ENCODE results near the gene ITPKC. TPM values are rescaled to one million over a fixed set of nuclear protein-coding genes. Genes with fewer than 3 reads are reported as not detected.

ITPKC gene
- total RNA-seq, 1 donor from 2014 or later = 10.9 TPM

DNA sequence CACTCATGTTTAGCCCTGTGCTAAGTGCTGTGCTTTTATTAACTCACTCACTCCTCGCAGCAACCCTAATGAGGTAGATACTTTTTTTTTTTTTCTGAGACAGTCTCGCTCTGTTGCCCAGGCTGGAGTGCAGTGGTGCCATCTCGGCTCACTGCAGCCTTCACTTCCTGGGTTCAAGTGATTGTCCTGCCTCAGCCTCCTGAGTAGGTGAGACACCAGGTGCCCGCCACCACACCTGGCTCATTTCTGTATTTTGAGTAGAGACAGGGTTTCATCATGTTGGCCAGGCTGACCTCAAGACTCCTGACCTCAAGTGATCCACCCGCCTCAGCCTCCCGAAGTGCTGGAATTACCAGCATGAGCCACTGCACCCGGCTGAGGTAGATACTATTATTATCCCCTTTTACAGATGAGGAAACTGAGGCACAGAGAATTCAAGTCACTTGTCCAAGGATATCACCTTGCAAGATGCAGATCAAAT, 2.5 kb downstream of the ITPKC start:
- Mint-ChIP-seq H3K27me3 (ENCODE audit: unreplicated experiment) (no peaks in the 10 kb centered on the region), H3K4me1 (ENCODE audit: unreplicated experiment) (peaks cover 60% of the 10 kb centered on the region), H3K4me3 (ENCODE audit: unreplicated experiment) (peak overlapping the region; percentile 90), H3K27ac (ENCODE audit: unreplicated experiment) (peak overlapping the region; percentile 98), H3K36me3 (ENCODE audit: unreplicated experiment) (peaks cover 15% of the 10 kb centered on the region), H3K9me3 (ENCODE audit: unreplicated experiment) (no peaks in the 10 kb centered on the region)
- TF ChIP-seq CTCF (IDR thresholded peaks at IDR 0.05) = no peak
- DNase-seq (ENCODE audit: extremely low spot score, unreplicated experiment) = no peak

DNA sequence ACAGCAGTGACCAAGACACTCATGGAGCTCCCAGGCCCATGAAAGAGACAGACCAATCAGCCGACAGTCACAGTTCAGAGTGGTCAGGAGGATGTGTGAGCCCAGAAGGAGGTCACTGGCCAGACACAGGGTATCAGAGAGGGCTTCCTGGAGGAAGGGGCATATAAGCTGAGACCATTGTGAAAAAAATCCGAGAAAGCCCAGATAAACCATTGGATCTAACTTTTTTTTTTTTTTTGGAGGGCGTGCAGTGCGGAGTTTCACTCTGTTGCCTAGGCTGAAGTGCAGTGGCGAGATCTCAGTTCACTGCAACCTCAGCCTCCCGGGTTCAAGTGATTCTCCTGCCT, 4.2 kb downstream of the ITPKC start:
- Mint-ChIP-seq H3K4me3 (ENCODE audit: unreplicated experiment) (no peak overlapping the region), H3K4me1 (ENCODE audit: unreplicated experiment) (peaks cover 44% of the 10 kb centered on the region), H3K9me3 (ENCODE audit: unreplicated experiment) (no peaks in the 10 kb centered on the region), H3K36me3 (ENCODE audit: unreplicated experiment) (peaks cover 17% of the 10 kb centered on the region), H3K27me3 (ENCODE audit: unreplicated experiment) (no peaks in the 10 kb centered on the region), H3K27ac (ENCODE audit: unreplicated experiment) (peak overlapping the region; percentile 74)
- no peak for TF ChIP-seq CTCF (IDR thresholded peaks at IDR 0.05)
- DNase-seq (ENCODE audit: extremely low spot score, unreplicated experiment) = no peak

DNA sequence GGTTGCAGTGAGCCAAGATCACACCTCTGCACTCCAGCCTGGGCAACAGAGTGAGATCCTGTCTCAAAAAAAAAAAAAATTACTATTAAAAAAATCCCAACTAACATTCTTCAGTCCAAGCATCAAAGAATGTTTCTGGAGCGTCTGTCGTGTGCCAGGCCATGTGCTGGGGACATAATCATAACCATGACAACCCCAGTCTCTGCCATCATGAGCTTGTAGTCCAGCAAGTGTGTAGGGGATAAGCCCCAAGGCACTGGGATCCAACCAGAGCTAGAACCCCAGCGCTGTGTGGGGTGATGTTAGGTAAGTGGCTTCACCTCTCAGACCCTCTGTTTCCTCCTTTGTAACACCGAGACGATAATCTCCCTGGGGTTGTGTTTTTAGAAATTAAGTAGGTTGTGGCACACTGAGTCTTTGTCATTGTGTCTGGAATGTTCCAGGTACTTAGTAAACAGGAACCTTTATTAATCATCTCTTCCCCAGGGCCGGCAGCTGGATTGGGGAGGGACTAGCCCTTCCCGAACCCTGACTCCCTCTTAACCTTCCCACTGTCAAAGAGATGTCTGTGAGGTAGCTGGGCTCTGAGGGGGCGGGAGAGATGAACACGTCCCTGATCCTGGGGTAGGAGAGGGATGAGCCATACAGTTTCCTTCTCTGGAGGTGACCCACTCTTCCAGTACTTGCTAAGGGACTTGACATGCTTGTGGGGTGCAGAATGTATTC, 5.2 kb downstream of the ITPKC start:
- Mint-ChIP-seq H3K27ac (ENCODE audit: unreplicated experiment) (no peak overlapping the region), H3K9me3 (ENCODE audit: unreplicated experiment) (no peaks in the 10 kb centered on the region), H3K27me3 (ENCODE audit: unreplicated experiment) (no peaks in the 10 kb centered on the region), H3K36me3 (ENCODE audit: unreplicated experiment) (peaks cover 21% of the 10 kb centered on the region), H3K4me1 (ENCODE audit: unreplicated experiment) (peaks cover 41% of the 10 kb centered on the region), H3K4me3 (ENCODE audit: unreplicated experiment) (no peak overlapping the region)
- DNase-seq (ENCODE audit: extremely low spot score, unreplicated experiment) = no peak
- no peak for TF ChIP-seq CTCF (IDR thresholded peaks at IDR 0.05)

DNA sequence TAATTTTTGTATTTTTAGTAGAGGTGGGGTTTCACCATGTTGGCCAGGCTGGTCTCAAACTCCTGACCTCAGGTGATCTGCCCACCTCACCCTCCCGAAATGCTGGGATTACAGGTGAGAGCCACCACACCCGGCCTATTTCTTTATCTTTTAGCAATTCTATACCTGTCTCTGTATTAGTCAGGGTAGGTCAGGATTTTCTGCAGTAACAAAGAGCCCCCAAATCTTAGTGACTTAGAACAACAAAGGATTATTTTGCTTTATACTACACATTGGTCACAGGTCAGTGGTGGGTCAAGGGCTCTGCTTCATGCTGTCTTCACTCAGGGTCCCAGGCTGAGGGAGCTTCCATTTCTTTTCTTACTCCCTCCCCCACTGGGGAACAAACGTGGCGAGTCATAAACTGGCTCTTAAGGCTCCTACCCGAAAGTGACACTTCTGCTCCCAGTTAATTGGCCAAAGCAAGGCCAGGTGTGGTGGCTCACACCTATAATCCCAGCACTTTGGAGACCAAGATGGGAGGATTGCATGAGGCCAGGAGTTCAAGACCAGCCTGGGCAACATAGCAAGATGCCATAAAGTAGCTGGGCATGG, 6.8 kb downstream of the ITPKC start:
- TF ChIP-seq CTCF (IDR thresholded peaks at IDR 0.05) = no peak

GRCh38 chr19:40724315-40724714, 7.4 kb downstream of the ITPKC start:
- H3K27ac Mint-ChIP-seq (ENCODE audit: unreplicated experiment) = no peak overlapping the region
- H3K4me3 Mint-ChIP-seq (ENCODE audit: unreplicated experiment) = no peak overlapping the region
- peaks cover 29% of the 10 kb centered on the region for H3K36me3 Mint-ChIP-seq (ENCODE audit: unreplicated experiment)
- no peak for TF ChIP-seq CTCF (IDR thresholded peaks at IDR 0.05)
- no peaks in the 10 kb centered on the region for H3K27me3 Mint-ChIP-seq (ENCODE audit: unreplicated experiment)
- no peaks in the 10 kb centered on the region for H3K9me3 Mint-ChIP-seq (ENCODE audit: unreplicated experiment)
- H3K4me1 Mint-ChIP-seq (ENCODE audit: unreplicated experiment) = peaks cover 24% of the 10 kb centered on the region
- DNase-seq (ENCODE audit: extremely low spot score, unreplicated experiment) = no peak

More for the DNA sequence above, 6.8 kb downstream of the ITPKC start:
- H3K4me1 Mint-ChIP-seq (ENCODE audit: unreplicated experiment) = peaks cover 30% of the 10 kb centered on the region
- DNase-seq (ENCODE audit: extremely low spot score, unreplicated experiment) = no peak
- H3K36me3 Mint-ChIP-seq (ENCODE audit: unreplicated experiment) = peaks cover 29% of the 10 kb centered on the region
- H3K9me3 Mint-ChIP-seq (ENCODE audit: unreplicated experiment) = no peaks in the 10 kb centered on the region
- H3K27ac Mint-ChIP-seq (ENCODE audit: unreplicated experiment) = no peak overlapping the region
- no peaks in the 10 kb centered on the region for H3K27me3 Mint-ChIP-seq (ENCODE audit: unreplicated experiment)
- no peak overlapping the region for H3K4me3 Mint-ChIP-seq (ENCODE audit: unreplicated experiment)

Measured in osteocyte (in vitro differentiated cells).